ENCODE results near the gene ARHGAP10.
"Not testable (repeated sequence)": the region's sequence is repeated elsewhere in the genome, so short reads cannot be mapped to it uniquely, and the experiment has no call there.

The ARHGAP10 gene

DNA sequence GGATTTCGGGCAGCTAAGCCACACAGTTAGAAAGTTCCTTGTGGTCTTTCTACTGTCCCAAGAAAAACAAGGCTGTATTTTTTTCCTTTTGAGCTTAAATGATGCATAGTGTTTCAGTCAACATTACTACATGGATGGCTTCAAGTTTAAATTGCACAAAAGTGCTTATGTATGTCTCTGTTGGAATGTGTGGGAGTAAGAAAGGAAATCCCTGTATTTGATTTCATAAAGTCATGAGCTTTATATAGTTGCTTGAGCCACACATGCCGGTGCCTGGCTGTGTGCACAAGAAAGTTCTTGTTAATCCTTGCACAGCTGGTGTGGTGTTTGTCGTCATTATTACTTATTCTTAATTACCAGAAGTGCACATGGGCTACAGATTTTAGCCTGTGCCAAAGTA lies 262.2 kb downstream of the ARHGAP10 start:
- no peaks in the 10 kb centered on the region for H3K36me3 ChIP-seq (ENCODE audit: control insufficient read depth, low read length)
- no peaks in the 10 kb centered on the region for H3K9me3 ChIP-seq (ENCODE audit: control insufficient read depth, insufficient read depth, low read length)
- no peaks in the 10 kb centered on the region for H3K4me1 ChIP-seq (ENCODE audit: control insufficient read depth, low read length)
- no peak overlapping the region for H3K4me2 ChIP-seq (ENCODE audit: low read length)
- no peaks in the 10 kb centered on the region for H3K27me3 ChIP-seq (ENCODE audit: control insufficient read depth, low read length)
- TF ChIP-seq, protein P1, sequence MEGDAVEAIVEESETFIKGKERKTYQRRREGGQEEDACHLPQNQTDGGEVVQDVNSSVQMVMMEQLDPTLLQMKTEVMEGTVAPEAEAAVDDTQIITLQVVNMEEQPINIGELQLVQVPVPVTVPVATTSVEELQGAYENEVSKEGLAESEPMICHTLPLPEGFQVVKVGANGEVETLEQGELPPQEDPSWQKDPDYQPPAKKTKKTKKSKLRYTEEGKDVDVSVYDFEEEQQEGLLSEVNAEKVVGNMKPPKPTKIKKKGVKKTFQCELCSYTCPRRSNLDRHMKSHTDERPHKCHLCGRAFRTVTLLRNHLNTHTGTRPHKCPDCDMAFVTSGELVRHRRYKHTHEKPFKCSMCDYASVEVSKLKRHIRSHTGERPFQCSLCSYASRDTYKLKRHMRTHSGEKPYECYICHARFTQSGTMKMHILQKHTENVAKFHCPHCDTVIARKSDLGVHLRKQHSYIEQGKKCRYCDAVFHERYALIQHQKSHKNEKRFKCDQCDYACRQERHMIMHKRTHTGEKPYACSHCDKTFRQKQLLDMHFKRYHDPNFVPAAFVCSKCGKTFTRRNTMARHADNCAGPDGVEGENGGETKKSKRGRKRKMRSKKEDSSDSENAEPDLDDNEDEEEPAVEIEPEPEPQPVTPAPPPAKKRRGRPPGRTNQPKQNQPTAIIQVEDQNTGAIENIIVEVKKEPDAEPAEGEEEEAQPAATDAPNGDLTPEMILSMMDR (IDR thresholded peaks at IDR 0.05; ENCODE audit: low read depth, low read length, poor library complexity, severe bottlenecking), result no peak
- no peak for TF ChIP-seq EZH2phosphoT487 (IDR thresholded peaks at IDR 0.05; ENCODE audit: borderline replicate concordance, low read length)
- H3K9me2 ChIP-seq (replicated peaks; ENCODE audit: control insufficient read depth, low read length), result no peaks in the 10 kb centered on the region
- no peaks in the 10 kb centered on the region for H3K79me2 ChIP-seq (ENCODE audit: control insufficient read depth, low read length)
- no peaks in the 10 kb centered on the region for H4K20me1 ChIP-seq (ENCODE audit: control insufficient read depth, insufficient read depth, low read depth, low read length)
- no peak overlapping the region for H3K4me3 ChIP-seq (ENCODE audit: low read length)
- no peaks in the 10 kb centered on the region for H3F3A ChIP-seq (ENCODE audit: control insufficient read depth, insufficient read depth)
- no peak overlapping the region for H3K27ac ChIP-seq (ENCODE audit: low read depth, low read length)

DNA sequence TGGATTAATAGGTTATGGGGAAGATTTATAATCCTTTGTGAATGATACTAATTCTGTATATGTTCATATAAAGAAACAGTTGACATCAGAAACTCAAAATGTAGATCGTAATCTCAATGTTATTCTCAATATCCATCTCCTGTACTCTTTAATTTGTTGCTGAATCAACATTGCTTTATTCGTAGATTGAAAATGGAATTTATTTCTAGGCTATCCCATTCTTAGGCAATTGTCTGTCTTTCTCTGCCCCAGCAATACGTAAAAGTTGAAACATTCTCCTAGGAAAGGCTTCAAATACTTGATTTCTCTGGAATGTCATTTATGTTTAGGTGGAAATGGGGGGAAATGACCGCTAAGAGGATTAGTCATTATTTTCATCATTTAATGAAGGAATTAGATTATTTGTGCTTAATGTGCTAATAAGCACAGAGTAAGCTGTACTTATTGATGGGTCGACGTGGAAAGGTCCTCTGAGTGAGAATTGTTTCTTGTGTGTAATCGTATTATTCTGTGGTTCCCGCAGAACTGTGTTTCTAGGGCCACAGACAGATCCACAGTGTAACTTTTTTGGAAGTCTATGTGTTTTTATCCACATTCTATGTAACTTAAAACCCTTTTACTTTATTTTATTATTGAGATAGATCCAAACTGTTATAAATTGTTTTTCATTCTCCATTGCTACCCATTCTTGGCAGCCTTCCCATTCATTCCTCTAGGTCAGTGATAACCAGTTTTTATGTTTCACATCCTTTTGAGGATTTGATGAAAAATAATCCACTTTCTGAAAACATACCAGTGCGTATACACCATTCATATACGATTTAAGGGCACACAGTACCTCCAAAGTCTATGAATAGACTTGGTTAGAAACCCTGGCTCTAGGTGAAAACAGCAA lies 262.9 kb downstream of the ARHGAP10 start:
- no peaks in the 10 kb centered on the region for H3K9me2 ChIP-seq (replicated peaks; ENCODE audit: control insufficient read depth, low read length)
- H3K4me3 ChIP-seq (ENCODE audit: low read length), result no peak overlapping the region
- no peak overlapping the region for H3K4me2 ChIP-seq (ENCODE audit: low read length)
- no peaks in the 10 kb centered on the region for H3K36me3 ChIP-seq (ENCODE audit: control insufficient read depth, low read length)
- no peaks in the 10 kb centered on the region for H3K27me3 ChIP-seq (ENCODE audit: control insufficient read depth, low read length)
- H3K27ac ChIP-seq (ENCODE audit: low read depth, low read length), result no peak overlapping the region
- no peaks in the 10 kb centered on the region for H3F3A ChIP-seq (ENCODE audit: control insufficient read depth, insufficient read depth)
- no peaks in the 10 kb centered on the region for H3K4me1 ChIP-seq (ENCODE audit: control insufficient read depth, low read length)
- no peaks in the 10 kb centered on the region for H3K9me3 ChIP-seq (ENCODE audit: control insufficient read depth, insufficient read depth, low read length)
- H4K20me1 ChIP-seq (ENCODE audit: control insufficient read depth, insufficient read depth, low read depth, low read length), result no peaks in the 10 kb centered on the region
- no peaks in the 10 kb centered on the region for H3K79me2 ChIP-seq (ENCODE audit: control insufficient read depth, low read length)
- TF ChIP-seq EZH2phosphoT487 (IDR thresholded peaks at IDR 0.05; ENCODE audit: borderline replicate concordance, low read length), result no peak
- TF ChIP-seq, protein P1 (IDR thresholded peaks at IDR 0.05; ENCODE audit: low read depth, low read length, poor library complexity, severe bottlenecking), result no peak

DNA sequence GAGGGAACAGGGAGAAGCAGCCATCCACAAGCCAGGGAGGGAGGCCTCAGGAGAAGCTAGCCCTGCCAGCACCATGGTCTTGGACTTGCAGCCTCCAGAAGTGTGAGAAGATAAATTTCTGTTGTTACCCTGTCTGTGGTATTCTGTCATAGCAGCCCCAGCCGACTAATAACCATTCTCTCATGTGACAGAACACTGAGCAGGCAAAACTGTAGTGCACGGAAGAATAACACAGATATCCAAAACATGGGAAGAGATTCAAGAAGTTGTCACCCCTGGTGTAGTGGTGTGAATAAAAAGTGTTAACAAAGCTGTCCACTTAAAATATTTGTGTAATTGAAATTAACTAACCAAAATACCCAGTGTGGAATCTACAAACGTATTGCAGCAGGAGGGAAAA lies 265.0 kb downstream of the ARHGAP10 start:
- H3K27me3 ChIP-seq (ENCODE audit: control insufficient read depth, low read length), result no peaks in the 10 kb centered on the region
- no peak overlapping the region for H3K4me3 ChIP-seq (ENCODE audit: low read length)
- H3K79me2 ChIP-seq (ENCODE audit: control insufficient read depth, low read length), result no peaks in the 10 kb centered on the region
- H3K27ac ChIP-seq (ENCODE audit: low read depth, low read length), result no peak overlapping the region
- H3K9me3 ChIP-seq (ENCODE audit: control insufficient read depth, insufficient read depth, low read length), result no peaks in the 10 kb centered on the region
- no peaks in the 10 kb centered on the region for H4K20me1 ChIP-seq (ENCODE audit: control insufficient read depth, insufficient read depth, low read depth, low read length)
- no peaks in the 10 kb centered on the region for H3K9me2 ChIP-seq (replicated peaks; ENCODE audit: control insufficient read depth, low read length)
- no peaks in the 10 kb centered on the region for H3K4me1 ChIP-seq (ENCODE audit: control insufficient read depth, low read length)
- H3K36me3 ChIP-seq (ENCODE audit: control insufficient read depth, low read length), result no peaks in the 10 kb centered on the region
- TF ChIP-seq, protein P1 (IDR thresholded peaks at IDR 0.05; ENCODE audit: low read depth, low read length, poor library complexity, severe bottlenecking), result no peak
- no peak for TF ChIP-seq EZH2phosphoT487 (IDR thresholded peaks at IDR 0.05; ENCODE audit: borderline replicate concordance, low read length)
- H3K4me2 ChIP-seq (ENCODE audit: low read length), result no peak overlapping the region
- no peaks in the 10 kb centered on the region for H3F3A ChIP-seq (ENCODE audit: control insufficient read depth, insufficient read depth)

DNA sequence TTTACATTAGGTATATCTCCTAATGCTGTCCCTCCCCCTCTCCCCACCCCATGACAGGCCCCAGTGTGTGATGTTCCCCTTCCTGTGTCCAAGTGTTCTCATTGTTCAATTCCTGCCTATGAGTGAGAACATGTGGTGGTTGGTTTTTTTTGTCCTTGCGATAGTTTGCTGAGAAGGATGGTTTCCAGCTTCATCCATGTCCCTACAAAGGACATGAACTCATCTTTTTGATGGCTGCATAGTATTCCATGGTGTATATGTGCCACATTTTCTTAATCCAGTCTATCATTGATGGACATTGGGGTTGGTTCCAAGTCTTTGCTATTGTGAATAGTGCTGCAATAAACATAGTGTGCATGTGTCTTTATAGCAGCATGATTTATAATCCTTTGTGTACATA lies 268.1 kb downstream of the ARHGAP10 start:
- not testable (repeated sequence) for H3K4me2 ChIP-seq (ENCODE audit: low read length); H3K9me3 ChIP-seq (ENCODE audit: control insufficient read depth, insufficient read depth, low read length)

More for the DNA sequence above, 268.1 kb downstream of the ARHGAP10 start:
- not testable (repeated sequence) for H3F3A ChIP-seq (ENCODE audit: control insufficient read depth, insufficient read depth); H3K27ac ChIP-seq (ENCODE audit: low read depth, low read length); H3K27me3 ChIP-seq (ENCODE audit: control insufficient read depth, low read length); H3K36me3 ChIP-seq (ENCODE audit: control insufficient read depth, low read length); H4K20me1 ChIP-seq (ENCODE audit: control insufficient read depth, insufficient read depth, low read depth, low read length); H3K4me3 ChIP-seq (ENCODE audit: low read length); H3K9me2 ChIP-seq (replicated peaks; ENCODE audit: control insufficient read depth, low read length); H3K4me1 ChIP-seq (ENCODE audit: control insufficient read depth, low read length); H3K79me2 ChIP-seq (ENCODE audit: control insufficient read depth, low read length)
